HG03097 (cell line): ENCODE data around the gene ARL2BP.
A peak's percentile ranks its signal among the peaks of the same experiment; 100 is the strongest.

Source experiments
- ATAC-seq: cut with Tn5 transposase; IDR thresholded peaks from one replicate; pipeline ENCODE4 v1.9.1; 2021; ENCODE audit not compliant: unreplicated experiment, low FRiP score

Gene ARL2BP

GRCh38 chr16:57279780-57280638 is 35.0 kb downstream of the ARL2BP start:
- no peak for ATAC-seq

- ATAC-seq: no peak
Measured at GRCh38 chr16:57281791-57282190, 36.7 kb downstream of the ARL2BP start.

- ATAC-seq: no peak
Measured at GRCh38 chr16:57282510-57283213, 37.6 kb downstream of the ARL2BP start.

- ATAC-seq: no peak
Measured at GRCh38 chr16:57283214-57283958, 38.3 kb downstream of the ARL2BP start.

GRCh38 chr16:57283959-57284208 is 38.8 kb downstream of the ARL2BP start:
- ATAC-seq: no peak

- ATAC-seq: no peak
Measured at GRCh38 chr16:57284209-57284951, 39.3 kb downstream of the ARL2BP start, which contains the start of gene PLLP. TSS of gene PLLP (minus strand) at chr16:57284672. CDS start at chr16:57284540, 132 bp downstream.

GRCh38 chr16:57284952-57285363 is 39.9 kb downstream of the ARL2BP start:
- no peak for ATAC-seq

GRCh38 chr16:57285379-57285778 is 40.3 kb downstream of the ARL2BP start:
- no peak for ATAC-seq

GRCh38 chr16:57289391-57290257 is 44.6 kb downstream of the ARL2BP start:
- no peak for ATAC-seq

- no peak for ATAC-seq
Measured at GRCh38 chr16:57297856-57298255, 52.8 kb downstream of the ARL2BP start.

- peak; percentile 17 for ATAC-seq
Measured at GRCh38 chr16:57299009-57299718, 54.1 kb downstream of the ARL2BP start.

GRCh38 chr16:57299719-57300386 is 54.8 kb downstream of the ARL2BP start:
- ATAC-seq: peak; percentile 41

- ATAC-seq: peak; percentile 82
Measured at GRCh38 chr16:57300387-57301125, 55.5 kb downstream of the ARL2BP start.

GRCh38 chr16:57301126-57301817 is 56.2 kb downstream of the ARL2BP start:
- no peak for ATAC-seq
